HT1080 (cell line): ENCODE results near the gene TBC1D9. TPM values are rescaled to one million over a fixed set of nuclear protein-coding genes. Genes with fewer than 3 reads are reported as not detected.
A peak's percentile ranks its signal among the peaks of the same experiment; 100 is the strongest.
"Not testable (repeated sequence)": the region's sequence is repeated elsewhere in the genome, so short reads cannot be mapped to it uniquely, and the experiment has no call there.

Source experiments
- DNase-seq: peaks from one replicate; pipeline ENCODE4 v3.0.0-alpha.2; 2015; ENCODE audit warnings: low read depth
- polyA plus RNA-seq, 2 experiments: library from polyadenylated mRNA; depleted of rRNA; stranded (reverse); fragments of >200 nt; gene quantifications; 2 replicates each; pipeline ENCODE4 v1.2.3, GENCODE V29; 2015
- total RNA-seq: library from RNA; depleted of rRNA; stranded (reverse); fragments of >200 nt; shearing (Covaris generic); gene quantifications from 2 replicates; pipeline ENCODE4 v1.2.3, GENCODE V29; 2014; rRNA removed

Gene TBC1D9
- 28.1 and 28.2 TPM in 2 replicates for total RNA-seq
- polyA plus RNA-seq (2015; cell fraction: cytosol; rRNA removed), result 16.1 and 18.5 TPM in 2 replicates
- 15.7 and 15.9 TPM in 2 replicates for polyA plus RNA-seq (2015; cell fraction: nucleus; rRNA removed)

DNA sequence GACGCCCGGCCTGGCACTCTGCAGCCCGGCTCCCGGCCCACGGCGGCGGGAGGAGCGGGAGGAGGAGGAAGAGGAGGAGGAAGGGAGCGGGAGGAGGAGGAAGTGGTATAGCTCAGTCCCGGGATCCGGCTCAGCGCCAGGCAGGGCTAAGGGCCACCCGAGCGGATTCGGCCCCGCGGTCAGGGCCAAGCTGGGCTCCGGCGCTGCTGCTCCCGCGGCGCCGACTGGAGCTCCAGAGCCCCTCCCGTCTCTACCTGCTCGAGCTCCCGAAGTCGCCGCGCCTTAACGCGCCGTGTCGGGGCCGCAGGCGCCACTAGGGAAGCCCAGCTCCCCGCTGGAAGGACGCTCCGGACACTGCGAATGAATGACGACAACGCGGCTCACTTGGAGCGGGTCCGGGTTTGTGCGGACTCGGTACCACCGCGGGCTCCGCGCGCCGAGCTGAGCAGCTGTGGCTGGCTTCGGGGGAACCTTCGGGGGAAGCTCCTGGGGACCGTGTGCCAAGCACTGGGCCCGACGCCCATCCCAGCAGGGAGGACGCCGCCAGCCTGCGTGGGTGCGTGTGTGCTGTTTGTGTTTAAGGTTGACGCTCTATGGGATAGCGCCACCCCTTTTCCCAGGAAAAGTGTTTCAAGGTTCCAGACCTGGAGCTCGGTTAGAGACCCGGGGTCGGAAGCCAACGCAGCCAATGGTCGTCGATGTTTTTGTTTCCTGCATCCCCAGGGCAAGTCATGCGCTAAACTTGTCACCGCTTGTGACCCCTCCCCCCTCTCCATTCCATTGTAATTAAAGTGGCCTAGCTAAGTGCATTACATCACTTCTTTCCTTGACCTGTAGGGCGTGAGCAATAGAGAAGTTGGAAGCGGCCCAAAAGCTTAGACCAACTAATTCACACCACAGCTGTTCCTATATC, at the start of gene TBC1D9:
Gene TBC1D9, minus strand, starts transcription at position 67 of the 913 bp plus-strand sequence. CDS start 340 bp downstream, outside the sequence.
- peak; percentile 86 for DNase-seq

DNA sequence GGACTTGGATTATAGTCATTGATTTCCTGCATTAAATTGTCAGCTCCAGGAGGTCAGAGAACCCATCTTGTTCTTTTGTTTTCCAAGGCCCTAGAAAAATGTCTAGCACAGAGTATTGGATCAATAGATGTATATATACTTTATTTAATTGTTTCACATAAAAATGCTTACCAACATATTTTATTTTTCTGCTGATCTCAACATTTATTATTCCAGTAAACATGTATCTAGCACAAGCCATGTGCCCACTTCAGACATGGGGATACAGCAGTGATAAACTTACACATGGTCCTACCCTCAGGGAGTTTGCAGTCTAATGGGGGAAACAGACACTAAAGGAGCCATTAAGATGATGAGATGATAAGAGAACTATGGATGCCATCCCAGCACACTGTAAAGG, 49.1 kb upstream of the TBC1D9 start:
- DNase-seq, result no peak

GRCh38 chr4:140802591-140802990, 46.4 kb upstream of the TBC1D9 start:
- DNase-seq, result no peak

GRCh38 chr4:140800666-140801065, 44.5 kb upstream of the TBC1D9 start:
- DNase-seq, result no peak

DNA sequence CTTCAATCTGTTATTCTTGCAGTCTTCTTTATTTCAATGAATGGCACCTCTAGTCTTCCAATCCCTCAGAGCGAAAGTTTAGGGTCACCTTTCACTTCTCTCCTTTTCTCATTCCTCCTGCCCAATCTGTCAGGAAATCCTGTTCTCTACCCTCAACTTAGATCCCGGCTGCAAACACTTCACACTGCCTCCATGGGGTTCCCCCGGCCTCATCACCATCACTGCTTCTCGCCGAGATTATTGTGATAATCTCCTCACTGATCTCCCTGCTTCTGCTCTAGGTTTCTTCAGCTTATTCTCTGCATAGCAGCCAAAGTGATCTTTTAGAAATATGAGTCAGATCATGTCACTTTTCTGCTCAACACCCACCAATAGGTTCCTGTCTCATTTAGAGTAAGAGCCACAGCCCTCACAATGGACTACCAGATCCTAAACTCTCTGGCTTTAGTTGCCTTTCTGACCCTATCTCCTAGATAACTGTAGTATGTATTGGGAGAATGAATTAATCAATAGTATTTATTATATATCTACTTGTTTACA, 43.6 kb upstream of the TBC1D9 start:
- no peak for DNase-seq

DNA sequence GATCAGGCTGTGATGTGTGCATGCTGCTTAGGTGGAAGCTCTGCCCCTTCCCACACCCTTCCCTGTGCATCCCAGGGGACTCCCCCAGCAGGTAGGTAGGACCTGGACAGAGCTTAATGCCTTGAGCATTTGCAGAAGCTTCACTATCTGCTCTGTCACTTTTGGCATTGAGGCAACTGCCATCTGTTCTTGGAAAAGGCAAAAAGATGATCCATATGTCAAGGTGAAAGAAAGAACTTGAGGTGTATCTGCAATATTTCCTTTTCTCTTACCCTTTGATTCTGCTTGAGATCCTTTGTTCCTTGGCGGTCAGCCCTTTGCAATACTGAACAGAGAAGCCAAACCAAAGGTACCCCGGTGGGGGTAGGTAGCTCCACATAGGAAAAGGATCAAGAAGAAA, 37.1 kb upstream of the TBC1D9 start:
- no peak for DNase-seq

- DNase-seq, result peak; percentile 64
Measured at GRCh38 chr4:140790765-140791164, 34.6 kb upstream of the TBC1D9 start.

GRCh38 chr4:140790171-140790570, 34.0 kb upstream of the TBC1D9 start:
- DNase-seq, result no peak

DNA sequence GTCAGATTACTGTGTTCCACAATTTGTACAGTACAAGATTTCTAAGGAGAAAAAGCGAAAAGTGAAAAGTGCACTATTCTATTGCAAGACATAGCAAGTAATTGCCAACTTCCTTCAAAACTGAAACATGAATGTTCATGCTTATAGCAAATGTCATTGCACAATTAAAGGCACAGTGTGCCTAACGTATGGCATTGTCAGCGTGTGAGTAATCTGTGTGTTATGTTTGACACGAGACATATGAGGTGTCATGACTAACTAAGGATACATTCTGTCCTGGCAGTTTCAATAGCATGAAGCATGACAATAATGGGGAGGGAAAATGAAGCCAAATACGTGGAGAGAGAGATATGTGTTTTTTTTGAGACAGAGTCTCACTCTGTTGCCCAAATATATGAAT, 33.6 kb upstream of the TBC1D9 start:
- DNase-seq, result peak; percentile 53

DNA sequence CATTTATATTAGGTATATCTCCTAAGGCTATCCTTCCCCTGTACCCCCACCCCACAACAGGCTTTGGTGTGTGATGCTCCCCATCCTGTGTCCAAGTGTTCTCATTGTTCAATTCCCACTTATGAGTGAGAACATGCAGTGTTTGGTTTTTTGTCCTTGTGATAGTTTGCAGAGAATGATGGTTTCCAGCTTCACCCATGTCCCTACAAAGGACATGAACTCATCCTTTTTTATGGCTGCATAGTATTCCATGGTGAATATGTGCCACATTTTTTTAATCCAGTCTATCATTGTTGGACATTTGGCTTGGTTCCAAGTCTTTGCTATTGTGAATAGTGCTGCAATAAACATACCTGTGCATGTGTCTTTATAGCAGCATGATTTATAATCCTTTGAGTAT, 26.6 kb upstream of the TBC1D9 start:
- not testable (repeated sequence) for DNase-seq

- no peak for DNase-seq
Measured at GRCh38 chr4:140781596-140781995, 25.4 kb upstream of the TBC1D9 start.

- no peak for DNase-seq
Measured at GRCh38 chr4:140777894-140778293, 21.7 kb upstream of the TBC1D9 start.

DNA sequence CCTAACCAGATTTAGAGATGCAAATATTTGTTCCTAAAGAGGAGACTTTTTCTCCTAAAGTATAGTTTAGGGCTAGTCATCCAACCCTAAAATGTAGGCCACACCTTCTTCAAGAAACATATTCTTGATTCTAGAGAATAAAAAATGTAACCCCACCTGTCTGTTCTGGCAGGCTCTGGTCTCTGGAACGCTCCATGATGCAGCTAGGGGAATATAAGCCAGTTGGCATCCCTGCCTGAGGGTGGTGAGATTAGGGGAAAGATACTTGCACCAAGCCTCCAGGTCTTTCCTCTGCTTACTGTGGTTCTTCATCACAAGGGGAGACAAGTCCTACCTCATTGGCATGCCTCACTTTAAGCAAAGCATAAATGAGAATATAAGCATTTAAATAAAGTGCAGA, 21.2 kb upstream of the TBC1D9 start:
- no peak for DNase-seq

DNA sequence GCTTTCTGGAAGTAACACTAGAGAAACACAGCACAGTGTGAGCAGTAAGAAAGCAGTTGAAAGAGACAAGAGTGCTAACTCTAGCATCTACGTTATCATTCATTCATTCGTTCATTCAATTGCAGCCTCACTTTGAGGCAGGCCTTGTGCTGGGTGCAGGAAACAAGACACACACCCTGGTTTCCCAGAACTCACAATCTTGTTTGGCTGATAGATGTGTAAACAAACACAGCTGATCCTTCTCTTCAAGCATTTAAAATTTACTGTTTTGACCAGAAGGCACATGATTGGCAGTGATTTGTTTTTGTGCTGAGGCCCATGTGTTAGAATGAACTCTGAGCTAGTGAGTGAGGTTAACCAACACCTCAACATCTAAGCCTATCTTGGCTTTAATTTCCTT, 20.4 kb upstream of the TBC1D9 start:
- no peak for DNase-seq

GRCh38 chr4:140774956-140775355, 18.8 kb upstream of the TBC1D9 start:
- DNase-seq, result no peak

DNA sequence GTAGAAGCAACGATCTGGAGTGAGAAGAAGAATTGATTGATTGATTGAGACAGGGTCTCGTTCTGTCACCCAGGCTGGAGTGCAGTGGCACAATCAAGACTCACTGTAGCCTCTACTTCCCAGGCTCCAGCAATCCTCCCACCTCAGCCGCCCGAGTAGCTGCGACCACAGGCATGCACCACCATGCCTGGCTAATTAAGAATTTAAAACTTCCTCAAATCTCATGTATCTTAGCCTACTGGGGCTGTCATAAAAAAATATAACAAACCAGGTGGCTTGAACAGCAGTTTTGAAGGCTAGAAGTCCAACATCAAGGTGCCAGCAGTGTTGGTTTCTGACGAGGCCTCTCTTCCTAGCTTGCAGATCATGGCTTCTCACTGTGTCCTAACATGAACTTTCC, 18.3 kb upstream of the TBC1D9 start:
- DNase-seq, result no peak

DNA sequence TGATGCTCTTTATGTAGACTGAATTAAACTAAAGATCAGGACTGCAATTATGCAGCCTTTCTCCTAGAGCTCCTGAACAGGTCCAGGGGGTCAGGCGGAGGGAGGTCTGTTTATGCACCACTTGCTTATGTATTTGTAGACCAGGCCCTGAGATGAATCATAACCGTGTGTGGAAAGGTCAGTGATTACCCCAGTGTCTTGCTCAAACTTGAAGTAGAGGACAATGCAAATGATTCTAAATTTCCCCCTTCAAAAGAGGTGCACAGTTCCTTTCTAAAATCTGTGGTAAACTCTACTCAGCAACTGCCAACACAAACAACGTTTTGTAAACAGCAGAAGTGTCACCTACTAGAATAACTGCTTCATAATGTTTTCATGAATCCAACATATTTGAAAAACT, 13.0 kb upstream of the TBC1D9 start:
- no peak for DNase-seq

DNA sequence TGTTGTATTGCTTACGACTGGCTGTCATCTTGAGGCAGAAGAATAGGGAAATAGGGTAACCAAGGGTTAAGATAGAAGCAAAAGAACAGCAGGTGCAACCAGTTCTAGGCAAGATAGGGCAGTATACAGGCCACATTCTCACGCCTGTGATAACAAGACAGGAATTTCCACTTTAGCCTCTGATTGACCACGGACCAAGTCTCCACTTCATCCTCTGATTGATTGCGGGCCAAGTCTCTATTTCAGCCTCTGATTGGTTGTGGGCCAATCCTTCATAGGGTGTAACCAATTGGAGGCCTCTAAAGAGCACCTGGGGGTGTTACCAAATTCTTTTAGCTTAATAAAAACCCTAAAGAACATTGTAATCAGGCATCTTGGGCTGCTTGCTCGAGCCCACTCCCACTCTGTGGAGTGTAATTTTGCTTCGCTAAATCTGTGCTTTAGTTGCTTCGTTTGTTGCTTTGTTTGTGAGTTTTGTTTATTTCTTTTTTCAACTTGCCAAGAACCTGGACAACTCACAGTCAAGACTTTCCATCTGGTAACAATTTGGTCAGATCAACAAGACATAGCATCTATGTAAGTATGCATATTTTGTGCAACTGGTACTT, 8.7 kb upstream of the TBC1D9 start:
- DNase-seq, result no peak

DNA sequence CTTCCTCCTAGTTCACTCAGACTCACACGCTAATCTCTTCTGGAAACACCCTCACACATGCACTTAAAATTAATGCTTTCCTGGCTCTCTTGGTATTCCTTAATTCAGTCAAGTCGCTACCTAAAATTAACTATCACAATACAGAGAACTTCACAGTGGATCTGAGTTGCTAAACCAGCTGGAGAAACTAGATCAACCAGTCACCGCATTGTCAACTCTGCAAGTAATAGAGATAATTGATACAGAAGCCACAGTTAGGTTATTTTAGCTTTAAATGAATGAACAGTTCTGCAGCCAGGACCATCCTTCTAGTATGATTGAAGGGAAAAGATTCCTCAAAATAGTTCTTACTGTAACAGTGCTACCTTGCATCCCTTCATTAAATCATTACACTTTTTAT, 6.0 kb upstream of the TBC1D9 start:
- DNase-seq, result no peak

- DNase-seq, result no peak
Measured at GRCh38 chr4:140757232-140757630, 1.0 kb upstream of the TBC1D9 start.

- peak; percentile 34 for DNase-seq
Measured at GRCh38 chr4:140755774-140756318, 339 bp downstream of the TBC1D9 start.
